Measurements from ENCODE around the gene C6orf89.

The C6orf89 gene

GRCh38 chr6:36865835-36866234 lies 19.9 kb upstream of the C6orf89 start:
- no peak for TF ChIP-seq CTCF (IDR thresholded peaks at IDR 0.05)

- TF ChIP-seq CTCF (IDR thresholded peaks at IDR 0.05), result no peak
Measured at GRCh38 chr6:36867471-36868224, 18.1 kb upstream of the C6orf89 start.

- no peak for TF ChIP-seq CTCF (IDR thresholded peaks at IDR 0.05)
Measured at GRCh38 chr6:36871686-36872085, 14.1 kb upstream of the C6orf89 start.

GRCh38 chr6:36873115-36873514 lies 12.6 kb upstream of the C6orf89 start:
- no peak for TF ChIP-seq CTCF (IDR thresholded peaks at IDR 0.05)

GRCh38 chr6:36873612-36874442 lies 11.9 kb upstream of the C6orf89 start:
- TF ChIP-seq CTCF (IDR thresholded peaks at IDR 0.05), result no peak

- no peak for TF ChIP-seq CTCF (IDR thresholded peaks at IDR 0.05)
Measured at GRCh38 chr6:36874443-36875249, 11.1 kb upstream of the C6orf89 start, which contains the start of gene PPIL1. TSS of gene PPIL1 (minus strand) at chr6:36874803. CDS start at chr6:36874772, 31 bp downstream.

GRCh38 chr6:36875250-36875633 lies 10.5 kb upstream of the C6orf89 start:
- TF ChIP-seq CTCF (IDR thresholded peaks at IDR 0.05), result no peak

All from LNCAP (cell line).